Measurements from ENCODE around the gene EPB41L2.
"Not testable (repeated sequence)": the region's sequence is repeated elsewhere in the genome, so short reads cannot be mapped to it uniquely, and the experiment has no call there.

The EPB41L2 gene

DNA sequence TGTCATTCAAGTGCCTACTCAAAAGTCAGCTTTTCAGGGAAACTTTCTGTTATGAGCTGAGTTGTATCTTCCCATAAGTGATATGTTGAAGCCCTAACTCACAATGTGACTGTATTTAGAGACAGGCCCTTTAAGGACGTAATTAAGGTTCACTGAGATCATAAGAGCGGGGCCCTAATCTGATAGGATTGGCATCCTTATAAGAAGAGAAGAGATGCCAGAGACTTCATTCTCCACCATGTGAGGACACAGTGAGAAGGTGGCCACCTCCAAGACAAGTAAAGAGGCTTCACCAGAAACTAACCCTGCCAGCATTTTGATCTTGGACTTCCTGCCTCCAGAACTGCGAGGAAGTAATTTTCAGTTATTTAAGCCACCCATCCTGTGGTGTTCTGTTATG is 248.5 kb downstream of the EPB41L2 start:
- H3K4me1 Mint-ChIP-seq, result no peaks in the 10 kb centered on the region
- no peak overlapping the region for H3K4me3 Mint-ChIP-seq
- H3K27me3 Mint-ChIP-seq, result peaks cover 4% of the 10 kb centered on the region
- peaks cover 13% of the 10 kb centered on the region for H3K9me3 Mint-ChIP-seq
- H3K36me3 Mint-ChIP-seq, result peaks cover 6% of the 10 kb centered on the region
- no peak overlapping the region for H3K27ac Mint-ChIP-seq

DNA sequence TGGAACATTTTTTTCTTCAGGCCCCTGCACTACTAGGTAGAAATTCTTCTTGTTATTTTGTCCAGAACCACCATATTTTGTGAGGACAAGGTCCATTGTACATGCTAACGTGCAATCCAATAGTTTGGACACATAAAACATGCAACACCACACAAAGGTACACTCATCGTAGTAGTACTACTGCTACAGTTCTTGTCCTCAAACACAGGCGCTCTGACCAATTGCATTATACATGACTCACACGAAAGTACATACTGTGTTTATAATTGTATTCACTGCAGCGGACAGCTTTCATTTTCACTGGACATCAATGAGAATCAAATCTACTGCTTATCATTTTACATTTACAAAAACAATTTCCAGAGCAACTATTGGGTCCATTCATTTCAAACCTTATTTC is 251.1 kb downstream of the EPB41L2 start:
- H3K4me3 Mint-ChIP-seq, result no peak overlapping the region
- H3K27me3 Mint-ChIP-seq, result peaks cover 1% of the 10 kb centered on the region
- no peaks in the 10 kb centered on the region for H3K4me1 Mint-ChIP-seq
- H3K27ac Mint-ChIP-seq, result no peak overlapping the region
- no peaks in the 10 kb centered on the region for H3K36me3 Mint-ChIP-seq
- H3K9me3 Mint-ChIP-seq, result no peaks in the 10 kb centered on the region

DNA sequence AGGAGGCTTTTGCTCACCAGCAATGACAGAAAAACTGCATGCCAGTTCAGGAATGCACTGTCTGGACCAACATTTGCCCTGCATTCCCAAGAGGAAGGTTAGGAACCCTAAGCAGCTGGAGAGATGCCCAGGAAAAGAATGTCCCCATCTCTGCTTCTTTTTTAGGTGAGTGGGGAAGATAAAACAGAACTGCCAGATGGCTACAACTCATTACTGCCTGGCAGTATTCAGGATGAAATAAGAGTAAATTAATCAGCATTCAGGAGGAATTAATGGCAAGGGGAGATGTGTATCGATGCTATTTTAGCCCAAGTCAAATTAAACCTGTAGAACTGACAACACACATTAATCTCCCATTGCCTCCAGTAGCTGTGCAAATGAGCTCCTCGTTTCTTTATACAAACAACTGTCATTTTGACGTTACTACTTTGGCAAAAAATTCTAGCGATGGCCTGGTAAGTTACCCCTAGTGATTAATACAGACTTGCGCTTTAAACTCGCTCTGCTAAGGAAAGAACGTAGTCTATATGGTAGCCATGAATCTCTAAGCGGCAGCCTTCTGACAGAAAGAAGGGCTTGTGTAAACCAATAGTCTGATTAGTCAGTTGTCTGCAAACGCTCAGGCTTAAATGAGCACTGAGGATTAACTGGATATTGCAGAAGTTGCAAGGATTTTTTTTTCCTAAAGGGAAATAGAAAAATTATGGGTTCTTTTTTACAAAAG is 252.6 kb downstream of the EPB41L2 start:
- no peak overlapping the region for H3K4me3 Mint-ChIP-seq
- H3K4me1 Mint-ChIP-seq, result no peaks in the 10 kb centered on the region
- H3K27ac Mint-ChIP-seq, result no peak overlapping the region
- H3K27me3 Mint-ChIP-seq, result peaks cover 1% of the 10 kb centered on the region
- no peaks in the 10 kb centered on the region for H3K9me3 Mint-ChIP-seq
- H3K36me3 Mint-ChIP-seq, result no peaks in the 10 kb centered on the region

DNA sequence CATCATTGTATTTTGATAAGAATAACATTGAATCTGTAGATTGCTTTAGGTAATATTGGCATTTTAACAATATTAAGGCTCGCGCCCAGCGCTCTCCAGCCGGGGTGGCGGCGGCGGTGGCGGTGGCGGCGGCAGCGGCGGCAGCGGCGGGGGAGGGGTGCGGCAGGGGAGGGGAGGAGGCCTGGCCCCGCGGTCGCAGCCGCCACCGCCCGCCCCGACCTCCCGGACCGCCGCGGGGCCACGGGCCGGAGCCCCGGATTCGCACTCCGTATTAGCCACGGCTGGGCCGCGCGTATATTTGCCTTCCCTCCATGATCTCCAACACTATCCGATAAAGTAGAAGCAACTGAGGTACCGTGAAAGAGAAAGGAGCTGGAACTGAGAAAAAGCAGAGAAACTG is 261.7 kb downstream of the EPB41L2 start:
- not testable (repeated sequence) for H3K9me3 Mint-ChIP-seq, H3K4me1 Mint-ChIP-seq, H3K27me3 Mint-ChIP-seq, H3K4me3 Mint-ChIP-seq, H3K36me3 Mint-ChIP-seq, H3K27ac Mint-ChIP-seq

DNA sequence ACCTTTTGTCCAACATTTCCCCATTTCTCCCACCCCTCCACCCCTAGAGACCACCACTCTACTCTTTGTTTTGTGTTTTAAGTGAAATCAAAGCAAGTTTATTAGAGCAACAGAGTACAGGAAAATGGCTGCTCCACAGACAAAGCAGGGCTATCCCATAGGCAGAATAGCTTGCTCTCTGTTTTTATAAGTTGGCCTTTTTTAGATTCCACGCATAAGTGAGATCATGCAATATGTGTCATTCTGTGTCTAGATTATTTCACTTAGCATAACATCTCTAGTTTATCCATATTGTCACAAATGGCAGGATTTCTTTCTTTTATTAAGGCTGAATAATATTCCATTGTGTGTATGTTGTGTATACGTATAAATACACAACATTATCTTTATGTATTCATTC is 266.0 kb downstream of the EPB41L2 start:
- Mint-ChIP-seq H3K36me3 (no peaks in the 10 kb centered on the region), H3K4me1 (no peaks in the 10 kb centered on the region), H3K27me3 (no peaks in the 10 kb centered on the region), H3K4me3 (no peak overlapping the region), H3K9me3 (no peaks in the 10 kb centered on the region), H3K27ac (no peak overlapping the region)

DNA sequence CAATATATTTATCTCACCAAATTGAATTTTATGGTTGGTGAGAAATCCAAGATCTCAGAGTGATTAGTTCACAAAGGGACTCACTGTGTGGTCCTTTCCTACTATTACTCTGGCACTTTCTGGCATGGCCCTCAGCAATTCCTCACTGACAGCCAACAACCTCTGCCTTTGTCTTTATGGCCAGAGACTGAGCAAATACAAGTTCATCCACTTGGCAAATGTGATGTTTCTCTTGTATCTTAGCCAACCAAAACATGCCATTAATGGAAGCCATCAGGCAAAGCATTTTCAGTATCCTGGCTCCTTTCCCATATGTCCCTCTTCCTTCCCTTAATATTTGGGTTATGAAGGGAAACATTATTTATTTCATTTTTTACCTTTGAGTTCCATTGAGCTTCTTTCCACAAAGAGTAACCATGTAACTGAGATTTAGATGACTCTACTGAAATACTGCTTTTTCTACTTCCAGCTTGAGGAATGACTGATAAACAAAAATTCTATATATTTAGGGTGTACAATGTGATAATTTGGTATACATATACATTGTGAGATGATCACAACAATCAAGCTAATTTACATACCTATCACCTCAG is 266.6 kb downstream of the EPB41L2 start:
- H3K4me3 Mint-ChIP-seq, result no peak overlapping the region
- H3K9me3 Mint-ChIP-seq, result no peaks in the 10 kb centered on the region
- no peak overlapping the region for H3K27ac Mint-ChIP-seq
- H3K27me3 Mint-ChIP-seq, result no peaks in the 10 kb centered on the region
- H3K36me3 Mint-ChIP-seq, result no peaks in the 10 kb centered on the region
- no peaks in the 10 kb centered on the region for H3K4me1 Mint-ChIP-seq

DNA sequence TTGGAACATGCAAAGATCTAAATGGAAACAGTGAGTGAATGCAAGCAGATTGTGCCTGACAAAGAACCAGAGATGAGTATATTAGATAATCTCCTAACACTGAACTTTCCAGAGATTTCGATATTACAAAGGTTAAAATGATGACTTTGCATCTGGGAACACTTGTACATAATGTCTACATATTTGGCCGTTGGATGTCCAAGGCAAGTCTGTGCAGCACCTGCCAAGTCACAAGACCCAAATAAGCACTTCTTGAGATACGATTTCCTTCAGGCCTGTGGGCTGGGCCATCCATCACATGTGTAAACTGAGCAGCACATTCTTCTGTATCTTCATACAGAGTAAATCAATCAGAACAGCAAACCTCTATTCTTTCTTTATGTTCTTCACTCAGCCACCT is 268.3 kb downstream of the EPB41L2 start:
- no peak overlapping the region for H3K27ac Mint-ChIP-seq
- no peaks in the 10 kb centered on the region for H3K9me3 Mint-ChIP-seq
- no peaks in the 10 kb centered on the region for H3K27me3 Mint-ChIP-seq
- H3K4me3 Mint-ChIP-seq, result no peak overlapping the region
- H3K4me1 Mint-ChIP-seq, result no peaks in the 10 kb centered on the region
- no peaks in the 10 kb centered on the region for H3K36me3 Mint-ChIP-seq

DNA sequence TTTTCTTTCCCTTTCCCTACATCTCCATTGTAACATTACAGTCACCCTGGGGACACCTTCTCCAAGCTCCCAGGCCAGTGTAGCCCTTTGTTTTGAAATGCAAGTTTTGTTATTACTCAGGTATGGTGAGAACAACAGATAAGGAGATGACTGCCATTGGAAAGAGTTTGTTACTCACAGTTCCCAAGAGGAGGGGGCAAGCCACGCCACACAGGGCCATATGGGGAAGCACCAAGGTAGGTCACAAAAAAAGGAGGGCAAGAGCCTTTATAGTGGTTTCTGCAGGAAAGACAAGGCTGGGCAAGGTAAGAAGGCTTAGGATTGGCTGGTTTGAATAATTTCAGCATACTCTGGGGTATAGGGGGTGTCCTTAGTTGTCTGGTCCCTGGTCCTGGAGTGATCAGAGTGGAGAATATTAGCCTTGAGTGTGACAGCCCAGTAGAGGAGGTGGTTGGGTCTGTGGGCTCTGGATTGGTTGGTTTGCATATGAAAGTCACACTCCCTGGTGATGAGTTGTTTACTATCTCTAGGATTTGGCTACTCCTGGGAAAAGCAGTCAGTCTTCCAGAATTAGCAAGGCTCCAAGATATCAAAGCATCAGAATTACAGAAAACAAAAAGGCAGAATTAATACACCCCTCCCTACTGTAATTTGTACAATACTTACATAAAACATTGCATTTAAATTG is 268.9 kb downstream of the EPB41L2 start:
- H3K9me3 Mint-ChIP-seq, result no peaks in the 10 kb centered on the region
- no peak overlapping the region for H3K4me3 Mint-ChIP-seq
- H3K36me3 Mint-ChIP-seq, result no peaks in the 10 kb centered on the region
- no peaks in the 10 kb centered on the region for H3K27me3 Mint-ChIP-seq
- no peaks in the 10 kb centered on the region for H3K4me1 Mint-ChIP-seq
- no peak overlapping the region for H3K27ac Mint-ChIP-seq

Data from activated naive CD4-positive, alpha-beta T cell treated with anti-CD3 and anti-CD28 coated beads, Interleukin-2, amount 50 U/mL, for 24 hours (primary cell).